Panc1 (cell line): Measurements from ENCODE around the gene SPATC1L. TPM values are rescaled to one million over a fixed set of nuclear protein-coding genes. Genes with fewer than 3 reads are reported as not detected.

Experiments used
- ATAC-seq: fragments of 200-7000 bp; cut with Tn5 transposase; 2 replicates; pipeline ENCODE4 v1.9.1; 2020; ENCODE audit warnings: mild to moderate bottlenecking, moderate library complexity
- BruUV-seq: library from RNA; stranded (reverse); fragments of 400-500 nt; replicated peaks from 2 replicates; lab custom pipeline; 2021; lab: Mats Ljungman, UMichigan
- CTCF ChIA-PET: fragments of 300-600 bp; sonication (Branson Sonifier 250); formaldehyde crosslinking; loops from one replicate; lab custom pipeline; 2022; ENCODE audit warnings: antibody characterized with exemption; lab: Charles Lee
- POLR2A ChIA-PET: fragments of 300-600 bp; sonication (Branson Sonifier 250); formaldehyde crosslinking; loops from one replicate; lab custom pipeline; 2022; ENCODE audit warnings: antibody characterized with exemption; lab: Charles Lee
- DNase-seq: peaks from one replicate; pipeline ENCODE4 v3.0.0-alpha.2; 2010; ENCODE audit warnings: low read depth, low spot score
- H3K27ac ChIP-seq: 2 replicates; pipeline ENCODE4 v1.5.1; 2011; ENCODE audit warnings: mild to moderate bottlenecking, low read length, inconsistent platforms
- H3K27me3 ChIP-seq: fragments of 200-500 bp; sonication (Bioruptor generic); 2 replicates; pipeline ENCODE4 v1.6.0; 2014; ENCODE audit warnings: low read length, inconsistent platforms; ENCODE audit not compliant: control insufficient read depth, insufficient read depth
- H3K36me3 ChIP-seq: fragments of 200-500 bp; sonication (Bioruptor generic); 2 replicates; pipeline ENCODE4 v1.5.1; 2014; ENCODE audit warnings: inconsistent platforms, mild to moderate bottlenecking, low read length, moderate library complexity; ENCODE audit not compliant: control insufficient read depth, insufficient read depth
- H3K4me1 ChIP-seq: 2 replicates; pipeline ENCODE4 v1.5.1; 2011; ENCODE audit warnings: inconsistent platforms, mild to moderate bottlenecking, low read length, moderate library complexity; ENCODE audit not compliant: control insufficient read depth, insufficient read depth
- H3K4me3 ChIP-seq, 2 experiments: 2 replicates each; pipeline ENCODE4 v1.5.1; 2011 to 2012; ENCODE audit warnings: low read depth in 2 of 2, low read length in 2 of 2, mild to moderate bottlenecking in 2 of 2, inconsistent platforms in 1 of 2, moderate library complexity in 1 of 2
- H3K9me3 ChIP-seq: fragments of 200-500 bp; sonication (Bioruptor generic); 2 replicates; pipeline ENCODE4 v1.5.1; 2014; ENCODE audit warnings: low read depth, mild to moderate bottlenecking, inconsistent platforms, low read length, moderate library complexity; ENCODE audit not compliant: control insufficient read depth, insufficient read depth
- CTCF ChIP-seq: fragments of 450-650 bp; IDR thresholded peaks from 2 replicates; pipeline ENCODE4 v1.5.1; 2017; ENCODE audit warnings: mild to moderate bottlenecking
- POLR2AphosphoS5 ChIP-seq: IDR thresholded peaks from 2 replicates; pipeline ENCODE4 v1.6.1; 2012; ENCODE audit warnings: mild to moderate bottlenecking, low read depth, low read length, moderate library complexity
- REST ChIP-seq, 2 experiments: IDR thresholded peaks; 2 replicates each; pipeline ENCODE4 v1.6.1; 2011 to 2012; ENCODE audit warnings: low read depth in 2 of 2, control low read depth in 1 of 2, low read length in 1 of 2, mild to moderate bottlenecking in 1 of 2, moderate library complexity in 1 of 2; ENCODE audit not compliant: insufficient read depth in 1 of 2
- SIN3A ChIP-seq: IDR thresholded peaks from 2 replicates; pipeline ENCODE4 v1.6.1; 2012; ENCODE audit warnings: low read depth, mild to moderate bottlenecking, low read length, moderate library complexity, borderline replicate concordance; ENCODE audit not compliant: insufficient read depth
- TCF7L2 ChIP-seq: IDR thresholded peaks from 2 replicates; pipeline ENCODE4 v1.6.1; 2011; ENCODE audit warnings: mild to moderate bottlenecking, low read depth, low read length, inconsistent platforms
- in situ Hi-C: cut with HindIII; loops from 2 replicates; pipeline ENCODE4 v1.10.0; 2016; ENCODE audit warnings: low sequenced_read_pairs, low pct_unique_long_range_greater_than_20kb
- intact Hi-C: fragments of 100-400 bp; cut with micrococcal nuclease; formaldehyde crosslinking; loops from one replicate; pipeline ENCODE4 v1.10.0; 2022; ENCODE audit not compliant: unreplicated experiment
- total RNA-seq: library from RNA; stranded (reverse); gene quantifications from one replicate; pipeline ENCODE4 v1.2.1, GENCODE V29; 2021; ENCODE audit not compliant: unreplicated experiment

The SPATC1L gene
- total RNA-seq, 1 experiment from 2014 or later, result 0.26 TPM

- TF ChIP-seq REST (IDR thresholded peaks at IDR 0.05; ENCODE audit: insufficient read depth in 1 of 2, low read depth in 2 of 2, low read length in 1 of 2) (no peak), POLR2AphosphoS5 (no peak), SIN3A (no peak), CTCF (no peak), TCF7L2 (no peak)
- Histone ChIP-seq H3K9me3 (no peaks in the 10 kb centered on the region), H3K27ac (no peak overlapping the region), H3K4me3 (no peak overlapping the region), H3K27me3 (no peaks in the 10 kb centered on the region), H3K4me1 (no peaks in the 10 kb centered on the region), H3K36me3 (no peaks in the 10 kb centered on the region)
- intact Hi-C loops (no loop called here), in situ Hi-C loops (no loop called here)
- DNase-seq (no peak), ATAC-seq (no peak)
- ChIA-PET POLR2A (no interaction called here), CTCF (no interaction called here)
- BruUV-seq, result no TSS peak
Measured at GRCh38 chr21:46113497-46114176, 70.6 kb downstream of the SPATC1L start.

- CTCF ChIA-PET, result no interaction called here
- in situ Hi-C loops, result no loop called here
- DNase-seq (no peak), ATAC-seq (no peak)
- Histone ChIP-seq H3K36me3 (no peaks in the 10 kb centered on the region), H3K4me1 (no peaks in the 10 kb centered on the region), H3K27ac (no peak overlapping the region), H3K4me3 (no peak overlapping the region), H3K9me3 (no peaks in the 10 kb centered on the region), H3K27me3 (no peaks in the 10 kb centered on the region)
- TF ChIP-seq SIN3A, result no peak
- POLR2A ChIA-PET, result no interaction called here
- BruUV-seq, result no TSS peak
- intact Hi-C loops, result no loop called here
Measured at GRCh38 chr21:46112725-46113215, 71.5 kb downstream of the SPATC1L start.
